ENCODE measurements around the gene FAR2.

The FAR2 gene

GRCh38 chr12:29278673-29279420 lies 129.8 kb downstream of the FAR2 start:
- TF ChIP-seq ZFX (IDR thresholded peaks at IDR 0.05; ENCODE audit: borderline replicate concordance) (no peak), CTCF (IDR thresholded peaks at IDR 0.05) (no peak)
- H3K27ac ChIP-seq, result no peak overlapping the region

GRCh38 chr12:29281371-29282005 lies 132.4 kb downstream of the FAR2 start:
- H3K27ac ChIP-seq, result no peak overlapping the region
- TF ChIP-seq ZFX (IDR thresholded peaks at IDR 0.05; ENCODE audit: borderline replicate concordance), result no peak
- no peak for TF ChIP-seq CTCF (IDR thresholded peaks at IDR 0.05)

- no peak for TF ChIP-seq ZFX (IDR thresholded peaks at IDR 0.05; ENCODE audit: borderline replicate concordance)
- no peak for TF ChIP-seq CTCF (IDR thresholded peaks at IDR 0.05)
- H3K27ac ChIP-seq, result no peak overlapping the region
Observed at GRCh38 chr12:29282031-29282816, 133.1 kb downstream of the FAR2 start.

GRCh38 chr12:29283969-29284700 lies 135.1 kb downstream of the FAR2 start:
- H3K27ac ChIP-seq, result no peak overlapping the region
- TF ChIP-seq CTCF (IDR thresholded peaks at IDR 0.05) (no peak), ZFX (IDR thresholded peaks at IDR 0.05; ENCODE audit: borderline replicate concordance) (no peak)

GRCh38 chr12:29286081-29286790 lies 137.2 kb downstream of the FAR2 start:
- TF ChIP-seq CTCF (IDR thresholded peaks at IDR 0.05) (no peak), ZFX (IDR thresholded peaks at IDR 0.05; ENCODE audit: borderline replicate concordance) (no peak)
- H3K27ac ChIP-seq, result no peak overlapping the region

GRCh38 chr12:29287622-29288021 lies 138.5 kb downstream of the FAR2 start:
- H3K27ac ChIP-seq, result no peak overlapping the region
- TF ChIP-seq ZFX (IDR thresholded peaks at IDR 0.05; ENCODE audit: borderline replicate concordance) (no peak), CTCF (IDR thresholded peaks at IDR 0.05) (no peak)
